Lung (tissue), 12 donors: ENCODE measurements around the gene NSMCE4A. TPM values are rescaled to one million over a fixed set of nuclear protein-coding genes. Genes with fewer than 3 reads are reported as not detected.
"Not testable (repeated sequence)": the region's sequence is repeated elsewhere in the genome, so short reads cannot be mapped to it uniquely, and the experiment has no call there.

ENCODE experiments used
- ATAC-seq: fragments of 200-7000 bp; cut with Tn5 transposase; one replicate; pipeline ENCODE4 v1.9.1; 2020; ENCODE audit warnings: moderate number of reproducible peaks; ENCODE audit not compliant: insufficient read depth, low FRiP score
- DNase-seq, 3 donors: peaks; one replicate each; pipeline ENCODE4 v3.0.0-alpha.2; 2013 to 2017
- H3K27ac ChIP-seq, 2 donors: one replicate each; pipeline ENCODE4 v1.5.1; 2013; ENCODE audit warnings: mild to moderate bottlenecking in 2 of 2, moderate library complexity in 2 of 2, control low read depth in 1 of 2, inconsistent platforms in 1 of 2, low read depth in 1 of 2, low read length in 1 of 2
- H3K27me3 ChIP-seq, 3 donors: one replicate each; pipeline ENCODE4 v1.5.1; 2013; ENCODE audit warnings: low read length in 2 of 3; ENCODE audit not compliant: control insufficient read depth in 3 of 3, insufficient read depth in 3 of 3
- H3K36me3 ChIP-seq, 4 donors: one replicate each; pipeline ENCODE4 v1.5.1; 2013; ENCODE audit warnings: low read length in 4 of 4, mild to moderate bottlenecking in 1 of 4, moderate library complexity in 1 of 4; ENCODE audit not compliant: control insufficient read depth in 4 of 4, insufficient read depth in 4 of 4
- H3K4me1 ChIP-seq, 5 donors: one replicate each; pipeline ENCODE4 v1.5.1; 2013; ENCODE audit warnings: low read length in 5 of 5, mild to moderate bottlenecking in 2 of 5, moderate library complexity in 1 of 5; ENCODE audit not compliant: control insufficient read depth in 5 of 5, insufficient read depth in 5 of 5
- H3K4me3 ChIP-seq: one replicate; pipeline ENCODE4 v1.5.1; 2013; ENCODE audit warnings: mild to moderate bottlenecking, control low read depth, moderate library complexity
- H3K9ac ChIP-seq, 2 donors: one replicate each; pipeline ENCODE4 v1.5.1; 2013; ENCODE audit warnings: low read length in 2 of 2, control low read depth in 1 of 2; ENCODE audit not compliant: insufficient read depth in 1 of 2
- H3K9me3 ChIP-seq, 4 donors: one replicate each; pipeline ENCODE4 v1.5.1; 2013; ENCODE audit warnings: low read length in 3 of 4, mild to moderate bottlenecking in 1 of 4, moderate library complexity in 1 of 4; ENCODE audit not compliant: control insufficient read depth in 4 of 4, insufficient read depth in 3 of 4
- WGBS, 2 donors: extraction: QIAGEN DNeasy Blood & Tissue Kit; methylation state at CpG; one replicate each; pipeline ENCODE4 v1.1.7; 2013; 5-methylcytosine and 5-hydroxymethylcytosine counted together
- polyA plus RNA-seq, 2 donors: library from polyadenylated mRNA; stranded (reverse); fragments of 200-250 nt; gene quantifications; one replicate each; pipeline ENCODE4 v1.2.1, GENCODE V29; 2013
- total RNA-seq, 2 donors: library from RNA; depleted of rRNA in 1 of 2; stranded (reverse); fragments of >200 nt in 1 of 2; gene quantifications; one replicate each; pipeline ENCODE4 v1.2.1, GENCODE V29; 2014 to 2021
- TF ChIP-seq, protein P1 (sequence below): IDR thresholded peaks from 2 replicates; pipeline ENCODE4 v1.5.1; 2012; ENCODE audit warnings: mild to moderate bottlenecking; ENCODE audit errors: control extremely low read depth, extremely low read depth
- donor health status: control.
- donor health status: control.
- donor health status: Bipolar disorder and iron deficiency.
- donor health status: healthy.
- donor health status: DM: yes; HTN: yes; CAD: no.

Gene NSMCE4A
- total and polyA plus RNA-seq, 4 donors, result 28.4 to 88.7 (median 65.5) TPM

DNA sequence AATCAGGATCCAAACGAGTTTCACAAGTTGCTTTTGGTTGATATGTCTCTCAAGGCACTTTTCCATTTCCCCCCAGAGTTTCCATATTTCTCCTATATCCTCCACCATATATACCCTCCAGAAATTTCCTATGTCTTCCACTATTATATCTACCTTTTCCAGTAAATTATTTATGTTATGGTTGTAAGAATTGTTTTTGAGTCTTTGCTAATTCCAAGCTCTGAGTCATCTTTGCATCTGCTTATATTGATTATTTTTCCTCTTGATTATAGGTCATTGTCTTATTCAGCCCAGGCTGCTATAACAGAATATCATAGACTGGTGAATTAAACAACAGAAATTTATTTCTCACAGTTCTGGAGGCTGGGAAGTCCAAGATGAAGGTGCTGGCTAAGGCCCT lies 26.7 kb upstream of the NSMCE4A start:
- no peak for DNase-seq
- Histone ChIP-seq H3K27ac (no peak overlapping the region), H3K27me3 (no peaks in the 10 kb centered on the region), H3K4me1 (no peaks in the 10 kb centered on the region), H3K9ac (no peak overlapping the region), H3K9me3 (peaks cover 0 to 5% (median 0%) of the 10 kb centered on the region in 4 donors), H3K4me3 (no peak overlapping the region), H3K36me3 (no peaks in the 10 kb centered on the region)
- no peak for ATAC-seq
- 63 to 69% methylated on average over 1 of the region's 1 CpG for WGBS, 2 donors
- TF ChIP-seq, protein P1, sequence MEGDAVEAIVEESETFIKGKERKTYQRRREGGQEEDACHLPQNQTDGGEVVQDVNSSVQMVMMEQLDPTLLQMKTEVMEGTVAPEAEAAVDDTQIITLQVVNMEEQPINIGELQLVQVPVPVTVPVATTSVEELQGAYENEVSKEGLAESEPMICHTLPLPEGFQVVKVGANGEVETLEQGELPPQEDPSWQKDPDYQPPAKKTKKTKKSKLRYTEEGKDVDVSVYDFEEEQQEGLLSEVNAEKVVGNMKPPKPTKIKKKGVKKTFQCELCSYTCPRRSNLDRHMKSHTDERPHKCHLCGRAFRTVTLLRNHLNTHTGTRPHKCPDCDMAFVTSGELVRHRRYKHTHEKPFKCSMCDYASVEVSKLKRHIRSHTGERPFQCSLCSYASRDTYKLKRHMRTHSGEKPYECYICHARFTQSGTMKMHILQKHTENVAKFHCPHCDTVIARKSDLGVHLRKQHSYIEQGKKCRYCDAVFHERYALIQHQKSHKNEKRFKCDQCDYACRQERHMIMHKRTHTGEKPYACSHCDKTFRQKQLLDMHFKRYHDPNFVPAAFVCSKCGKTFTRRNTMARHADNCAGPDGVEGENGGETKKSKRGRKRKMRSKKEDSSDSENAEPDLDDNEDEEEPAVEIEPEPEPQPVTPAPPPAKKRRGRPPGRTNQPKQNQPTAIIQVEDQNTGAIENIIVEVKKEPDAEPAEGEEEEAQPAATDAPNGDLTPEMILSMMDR, result no peak

DNA sequence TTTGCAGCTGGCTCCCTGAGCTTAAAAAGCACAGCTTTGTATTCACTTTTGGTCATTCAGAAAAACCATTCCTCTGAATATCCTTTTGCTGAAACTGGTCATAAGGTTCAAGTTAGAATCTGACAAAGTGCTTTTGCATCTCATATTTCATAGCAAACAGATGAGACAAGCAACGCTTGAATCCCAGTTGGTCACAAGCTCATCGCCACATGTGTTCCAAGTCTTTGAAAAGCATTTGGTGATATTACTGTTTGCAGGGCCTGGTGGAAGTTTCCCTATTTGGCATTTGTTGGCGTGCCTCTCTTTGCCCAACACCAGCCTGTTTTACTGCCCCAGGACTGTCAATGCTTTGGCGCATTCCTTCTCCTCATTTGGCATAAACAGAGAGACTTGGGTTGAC lies 24.3 kb upstream of the NSMCE4A start:
- Histone ChIP-seq H3K9ac (no peak overlapping the region), H3K36me3 (no peaks in the 10 kb centered on the region), H3K27me3 (no peaks in the 10 kb centered on the region), H3K4me1 (peaks cover 0 to 7% (median under 1%) of the 10 kb centered on the region in 5 donors), H3K27ac (peak overlapping the region in 1 of 2 donors; percentile 86), H3K9me3 (peaks cover 0 to 5% (median 0%) of the 10 kb centered on the region in 4 donors), H3K4me3 (no peak overlapping the region)
- no peak for DNase-seq
- TF ChIP-seq, protein P1, result no peak
- ATAC-seq, result no peak
- 94 to 97% methylated on average over 4 of the region's 4 CpGs for WGBS, 2 donors

DNA sequence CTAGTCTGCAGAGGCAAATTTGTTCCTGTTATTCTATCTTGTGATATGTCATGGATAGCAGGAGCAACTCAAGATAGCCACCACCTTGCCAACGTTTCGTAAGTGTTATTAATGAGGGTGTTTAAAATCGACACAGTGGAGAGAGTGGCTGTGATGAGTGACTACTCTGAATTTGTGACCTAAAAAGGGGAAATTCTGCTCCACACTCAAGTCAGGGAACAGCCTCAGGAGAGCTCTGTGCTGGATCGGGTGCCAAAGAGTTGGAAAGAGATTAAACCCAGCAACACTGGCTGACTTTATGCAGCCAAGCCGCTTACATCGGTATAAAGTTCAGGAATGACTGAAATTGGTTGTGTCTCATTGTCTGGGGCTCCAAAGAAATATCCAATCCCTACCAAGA lies 23.4 kb upstream of the NSMCE4A start:
- ATAC-seq, result no peak
- peaks cover 0 to 15% (median 4%) of the 10 kb centered on the region in 5 donors for H3K4me1 ChIP-seq
- no peak overlapping the region for H3K9ac ChIP-seq
- H3K27ac ChIP-seq, result peak overlapping the region in 1 of 2 donors; percentile 85
- peaks cover 0 to 5% (median 0%) of the 10 kb centered on the region in 4 donors for H3K9me3 ChIP-seq
- 73 to 86% methylated on average over 6 of the region's 6 CpGs for WGBS, 2 donors
- TF ChIP-seq, protein P1, result no peak
- H3K4me3 ChIP-seq, result no peak overlapping the region
- DNase-seq, result no peak
- H3K27me3 ChIP-seq, result no peaks in the 10 kb centered on the region
- no peaks in the 10 kb centered on the region for H3K36me3 ChIP-seq

DNA sequence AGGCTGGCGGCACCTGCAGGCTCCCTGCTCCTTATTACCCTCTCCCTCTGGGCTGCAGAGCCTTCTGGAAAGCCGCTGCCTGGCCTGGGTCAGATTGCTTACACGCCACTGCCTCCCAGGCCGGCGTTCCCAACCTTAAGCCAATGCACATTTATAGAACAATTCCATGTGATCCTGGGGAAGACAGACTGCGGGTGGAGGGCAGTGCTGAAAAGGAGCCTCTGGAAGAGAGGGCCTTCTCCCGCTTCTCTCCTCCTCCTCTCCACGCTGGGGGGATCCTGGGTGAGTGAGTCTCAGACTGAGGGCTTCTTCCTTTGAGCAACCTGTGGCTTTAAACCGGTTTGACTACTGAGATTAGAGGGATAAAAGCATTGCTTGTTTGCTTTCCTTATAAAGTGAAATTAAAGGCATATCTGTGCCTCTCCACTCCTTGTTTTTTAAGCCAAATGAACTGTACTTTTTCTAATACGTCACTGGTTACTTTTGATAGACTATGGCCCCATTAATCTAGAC lies 19.5 kb upstream of the NSMCE4A start:
- Histone ChIP-seq H3K27me3 (no peaks in the 10 kb centered on the region), H3K4me1 (peaks cover 0 to 15% (median 4%) of the 10 kb centered on the region in 5 donors), H3K9me3 (peaks cover 0 to 1% (median 0%) of the 10 kb centered on the region in 4 donors), H3K9ac (no peak overlapping the region), H3K27ac (peak overlapping the region; percentile 90 to 93), H3K4me3 (no peak overlapping the region), H3K36me3 (no peaks in the 10 kb centered on the region)
- DNase-seq (peak; percentile 41 to 73 (median 54)), ATAC-seq (no peak)
- WGBS, 2 donors, result 40 to 50% methylated on average over 10 of the region's 10 CpGs
- TF ChIP-seq, protein P1, result no peak

DNA sequence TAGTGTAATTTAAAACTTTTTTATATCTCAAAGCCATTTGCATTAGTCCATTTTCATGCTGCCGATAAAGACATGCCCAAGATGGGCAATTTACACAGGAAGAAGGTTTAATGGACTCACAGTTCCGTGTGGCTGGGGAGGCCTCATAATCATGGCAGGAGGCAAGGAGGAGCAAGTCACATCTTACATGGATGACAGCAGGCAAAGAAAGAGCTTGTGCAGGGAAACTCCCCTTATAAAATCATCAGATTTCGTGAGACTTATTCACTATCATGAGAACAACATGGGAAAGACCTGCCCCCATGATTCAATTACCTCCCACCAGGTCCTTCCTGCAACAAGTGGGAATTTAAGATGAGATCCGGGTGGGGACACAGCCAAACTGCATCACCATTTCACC lies 16.7 kb upstream of the NSMCE4A start:
- 82 to 94% methylated on average over 4 of the region's 4 CpGs for WGBS, 2 donors
- DNase-seq, H3K27me3 ChIP-seq, H3K4me3 ChIP-seq, ATAC-seq, H3K36me3 ChIP-seq, H3K9ac ChIP-seq, H3K27ac ChIP-seq, H3K9me3 ChIP-seq: not testable (repeated sequence)
- H3K4me1 ChIP-seq, result peaks cover 0 to 15% (median 4%) of the 10 kb centered on the region in 5 donors
